HG03432 (cell line): ENCODE measurements around the gene RNU11.
"Not testable (repeated sequence)": the region's sequence is repeated elsewhere in the genome, so short reads cannot be mapped to it uniquely, and the experiment has no call there.

Source experiments
- ATAC-seq: cut with Tn5 transposase; IDR thresholded peaks from one replicate; pipeline ENCODE4 v1.9.1; 2021; ENCODE audit warnings: mild to moderate bottlenecking, moderate library complexity; ENCODE audit not compliant: unreplicated experiment

Gene RNU11

DNA sequence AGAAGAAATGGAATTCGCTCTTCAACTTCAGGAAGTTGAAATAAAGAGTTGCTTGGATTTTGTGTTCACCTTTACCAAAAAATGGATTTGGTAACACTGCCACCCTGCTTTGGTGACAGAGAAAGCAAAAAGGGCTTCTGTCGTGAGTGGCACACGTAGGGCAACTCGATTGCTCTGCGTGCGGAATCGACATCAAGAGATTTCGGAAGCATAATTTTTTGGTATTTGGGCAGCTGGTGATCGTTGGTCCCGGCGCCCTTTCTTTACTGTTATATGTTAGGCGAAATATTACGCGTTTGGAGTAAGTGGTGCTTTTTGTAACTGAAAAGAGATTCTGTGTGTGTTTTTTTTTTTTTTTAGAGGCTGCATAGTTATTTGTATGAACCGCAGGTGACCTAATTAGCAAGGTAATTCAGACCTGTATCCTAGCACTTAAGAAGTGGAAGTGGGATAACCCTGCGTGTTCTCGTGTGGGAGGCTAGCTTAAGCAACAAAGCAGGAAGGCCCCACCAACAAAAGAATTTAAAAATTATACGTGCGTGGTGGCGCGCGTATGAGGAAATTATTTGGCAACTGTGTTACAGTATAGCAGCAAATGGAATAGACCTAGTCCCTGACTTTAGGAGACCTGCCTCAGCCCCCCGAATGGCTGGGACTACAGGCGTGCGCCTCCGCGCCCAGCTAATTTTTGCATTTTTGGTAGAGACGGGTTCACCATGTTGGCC lies at the start of gene RNU11:
TSS of gene RNU11 (plus strand) at position 127 of the 725 bp plus-strand sequence.
- ATAC-seq: peak; percentile 62

DNA sequence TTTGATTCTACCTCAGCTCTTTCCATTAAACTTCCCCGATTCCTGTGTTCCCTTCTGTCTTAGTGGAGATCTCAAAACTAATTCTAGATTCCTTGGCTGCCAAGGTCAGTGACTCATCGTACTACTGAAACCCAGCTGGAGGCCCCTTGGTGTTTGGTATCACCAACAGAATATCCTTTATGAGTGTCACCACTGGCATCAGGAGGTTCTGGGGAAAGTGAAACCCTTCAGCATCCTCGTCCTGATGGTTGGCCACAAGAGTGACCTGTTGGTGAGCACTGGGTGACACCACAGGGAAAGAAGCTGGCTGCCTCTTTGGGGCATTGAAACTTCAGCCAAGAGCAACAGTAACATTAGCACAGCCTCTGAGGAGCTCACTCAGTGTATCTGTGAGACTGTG lies 46.7 kb upstream of the RNU11 start:
- ATAC-seq: no peak

DNA sequence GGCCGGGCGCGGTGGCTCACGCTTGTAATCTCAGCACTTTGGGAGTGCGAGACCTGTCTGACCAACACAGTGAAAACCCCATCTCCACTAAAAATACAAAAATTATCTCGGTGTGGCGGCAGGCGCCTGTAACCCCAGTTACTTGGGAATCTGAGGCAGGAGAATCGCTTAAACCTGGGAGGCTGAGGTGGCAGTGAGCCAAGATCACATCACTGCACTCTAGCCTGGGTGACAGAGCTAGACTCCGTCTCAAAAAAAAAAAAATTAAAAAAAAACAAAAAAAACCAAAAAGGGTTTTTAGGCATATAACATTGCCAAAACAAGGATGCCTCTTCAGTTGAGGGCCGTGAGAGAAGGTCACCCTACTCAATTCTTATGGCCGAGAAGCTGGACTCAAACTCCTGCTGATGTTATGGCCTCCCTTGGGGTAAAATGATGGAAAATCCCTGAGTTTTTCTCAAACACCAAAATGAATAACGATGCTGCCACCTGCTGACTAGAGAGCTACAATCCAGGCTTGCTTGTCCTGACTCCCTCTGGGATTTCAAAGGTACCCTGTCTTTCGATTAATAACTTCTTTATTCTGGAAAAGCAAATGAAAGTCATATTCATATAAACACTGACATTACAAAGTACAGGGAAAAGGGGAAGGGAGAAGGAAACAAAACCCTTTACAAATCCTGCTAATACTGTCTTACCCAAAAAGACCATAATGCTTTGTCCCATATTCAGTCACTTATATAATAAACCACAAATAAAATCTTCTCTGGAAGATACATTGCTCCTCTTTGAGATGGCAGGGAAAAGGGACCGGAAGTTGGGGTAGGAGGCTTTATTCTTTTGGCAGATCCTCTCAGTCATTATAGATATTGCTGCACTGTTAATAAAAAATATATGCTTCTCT lies 45.6 kb upstream of the RNU11 start:
- no peak for ATAC-seq

- no peak for ATAC-seq
Measured at GRCh38 chr1:28604411-28604810, 44.0 kb upstream of the RNU11 start.

DNA sequence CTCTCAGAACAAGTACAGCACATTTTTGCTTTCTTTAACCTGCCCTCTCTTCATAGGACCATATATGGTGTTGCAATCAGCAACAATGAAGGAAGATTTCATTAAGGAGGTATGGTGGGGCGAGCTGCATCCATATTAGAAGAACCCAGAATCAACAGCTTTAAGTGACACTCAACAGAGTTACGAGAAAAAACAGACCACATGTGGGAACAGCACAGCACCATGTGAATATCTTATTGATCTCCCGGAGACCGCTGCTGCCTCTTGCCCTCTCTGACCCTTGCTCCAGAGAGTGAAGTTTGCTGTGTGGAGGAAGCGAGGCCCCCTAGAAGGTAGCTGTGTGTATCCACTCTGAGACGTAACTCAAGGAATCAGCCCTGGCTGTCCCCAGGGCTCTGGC lies 43.4 kb upstream of the RNU11 start:
- no peak for ATAC-seq

DNA sequence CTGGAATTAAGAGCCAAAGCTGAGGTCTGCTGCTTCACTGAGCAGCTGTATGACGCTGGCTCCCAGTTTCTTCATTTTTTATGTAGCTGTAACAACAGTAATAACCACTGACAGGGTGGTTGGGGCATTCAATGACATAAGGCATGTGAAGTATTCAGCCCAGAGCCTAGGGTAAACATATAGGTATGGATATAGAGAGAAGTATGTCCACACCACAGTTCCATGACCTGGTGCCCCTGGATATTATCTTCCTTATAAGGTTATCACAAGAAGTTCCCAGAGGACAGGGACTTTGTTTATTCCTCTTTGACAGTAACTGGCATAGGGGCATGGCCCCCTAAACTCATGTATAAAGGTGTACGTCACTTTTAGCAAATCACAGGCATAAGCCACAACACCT lies 41.6 kb upstream of the RNU11 start:
- ATAC-seq: no peak

GRCh38 chr1:28613175-28613574 lies 35.2 kb upstream of the RNU11 start:
- ATAC-seq: no peak

GRCh38 chr1:28631713-28632112 lies 16.7 kb upstream of the RNU11 start:
- no peak for ATAC-seq

- no peak for ATAC-seq
Measured at GRCh38 chr1:28632560-28632959, 15.8 kb upstream of the RNU11 start.

- no peak for ATAC-seq
Measured at GRCh38 chr1:28640766-28641165, 7.6 kb upstream of the RNU11 start.

DNA sequence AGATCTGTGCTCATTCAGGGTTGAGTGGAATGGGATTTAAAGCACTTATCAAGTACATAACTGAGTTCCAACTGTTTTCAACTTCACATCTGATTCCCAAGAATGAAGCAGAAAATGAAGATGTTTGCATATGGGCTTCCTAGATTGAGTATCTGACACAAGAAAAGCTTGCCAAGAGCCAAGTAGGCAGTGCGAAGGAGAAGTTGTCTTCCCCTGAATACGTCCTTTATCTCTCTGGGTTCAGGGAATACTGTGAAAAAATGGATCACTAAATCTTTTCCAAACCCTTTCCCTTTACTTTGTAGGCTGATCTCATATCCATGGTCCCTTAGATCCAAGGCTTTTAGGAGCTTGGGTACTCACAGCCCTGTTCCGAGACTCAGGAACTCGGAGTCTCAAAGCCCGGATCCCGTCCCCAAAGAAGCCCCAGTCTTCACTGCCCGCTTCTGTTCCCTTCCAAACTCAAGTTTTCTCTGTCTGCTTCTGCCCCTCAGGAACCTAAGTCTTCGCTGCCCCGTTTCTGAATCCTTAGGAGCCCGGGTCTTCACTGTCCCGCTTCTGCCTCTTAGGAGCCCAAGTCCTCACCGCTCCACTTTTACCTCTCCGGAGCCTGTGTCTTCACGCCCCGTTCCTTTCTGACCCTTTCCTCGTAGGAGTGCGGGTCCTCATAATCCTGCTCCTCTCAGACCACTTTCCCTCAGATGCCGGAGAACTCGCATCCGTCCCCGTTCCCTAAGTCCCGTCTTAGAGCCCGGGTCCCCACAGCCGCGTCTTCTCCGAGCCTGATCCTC lies 6.1 kb upstream of the RNU11 start:
- ATAC-seq: peak; percentile 13

DNA sequence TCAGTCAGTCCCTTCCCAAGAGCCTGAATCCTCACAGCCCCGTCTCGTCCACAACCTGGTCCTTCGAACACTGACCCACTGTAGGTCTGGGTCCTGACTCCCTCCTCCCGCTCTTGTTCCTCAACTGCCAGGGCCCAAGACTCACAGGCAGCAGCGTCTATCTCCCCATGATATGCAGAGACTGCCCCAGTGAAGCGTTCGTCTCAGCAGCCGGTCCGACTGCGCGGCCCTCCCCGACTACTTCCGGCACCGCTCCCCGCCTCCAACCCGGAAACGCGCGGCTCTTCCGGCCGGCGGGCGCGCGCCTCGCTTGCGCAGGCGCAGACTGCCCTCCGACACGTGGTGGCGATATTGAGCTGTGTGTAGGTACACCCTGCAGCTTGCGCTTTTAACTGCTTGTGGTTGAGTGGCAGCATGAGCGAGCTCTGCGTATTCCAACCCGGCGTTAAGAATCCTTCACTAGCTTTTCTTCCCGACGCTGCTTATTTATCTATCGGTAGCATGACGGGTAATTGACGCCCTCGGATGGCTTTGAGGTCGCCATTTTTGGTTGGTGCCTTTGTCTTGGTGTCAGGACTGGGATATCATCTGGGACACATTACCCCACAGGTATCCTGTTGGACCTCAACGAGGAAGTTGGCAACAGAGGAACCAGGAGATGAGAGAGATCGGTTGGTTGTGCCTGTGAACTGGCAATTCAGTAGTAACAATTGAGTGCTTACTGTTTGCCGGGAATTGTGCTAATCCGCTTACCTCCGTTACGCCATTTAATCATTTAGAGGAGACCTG lies 5.4 kb upstream of the RNU11 start, which contains the start of gene TAF12:
TSS of gene TAF12 (minus strand) at position 221 of the 789 bp plus-strand sequence. CDS start 20,986 bp downstream, outside the sequence.
- peak; percentile 82 for ATAC-seq

GRCh38 chr1:28644494-28644893 lies 3.9 kb upstream of the RNU11 start:
- no peak for ATAC-seq

DNA sequence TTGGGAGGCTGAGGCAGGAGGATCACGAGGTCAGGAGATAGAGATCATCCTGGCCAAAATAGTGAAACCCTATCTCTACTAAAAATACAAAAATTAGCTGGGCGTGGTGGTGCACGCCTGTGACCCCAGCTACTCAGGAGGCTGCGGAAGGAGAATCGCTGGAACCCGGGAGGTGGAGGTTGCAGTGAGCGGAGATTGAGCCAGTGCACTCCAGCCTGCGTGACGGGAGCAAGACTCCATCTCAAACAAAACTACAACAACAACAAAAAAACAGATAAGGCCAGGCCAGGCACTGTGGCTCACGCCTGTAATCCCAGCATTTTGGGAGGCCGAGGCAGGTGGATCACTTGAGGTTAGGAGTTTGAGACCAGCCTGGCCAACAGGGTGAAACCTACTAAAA lies 3.0 kb upstream of the RNU11 start:
- ATAC-seq: not testable (repeated sequence)

DNA sequence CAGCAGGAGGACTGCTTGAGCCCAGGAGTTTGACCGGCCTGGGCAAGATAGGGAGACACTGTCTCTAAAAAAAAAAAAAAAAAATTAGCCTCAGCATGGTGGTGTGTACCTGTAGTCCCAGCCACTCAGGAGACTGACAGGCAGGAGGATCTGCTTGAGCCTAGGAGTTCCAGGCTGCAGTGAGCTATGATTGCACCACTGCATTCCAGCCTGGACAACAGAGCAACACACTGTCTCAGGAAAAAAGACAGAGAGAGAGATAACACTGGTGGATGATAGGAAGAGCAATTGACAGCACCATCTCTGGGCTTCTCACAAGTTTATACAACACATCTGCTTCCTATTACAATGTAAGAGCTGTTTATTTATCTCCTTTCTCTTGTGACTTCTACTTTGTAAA lies 2.4 kb upstream of the RNU11 start:
- no peak for ATAC-seq

DNA sequence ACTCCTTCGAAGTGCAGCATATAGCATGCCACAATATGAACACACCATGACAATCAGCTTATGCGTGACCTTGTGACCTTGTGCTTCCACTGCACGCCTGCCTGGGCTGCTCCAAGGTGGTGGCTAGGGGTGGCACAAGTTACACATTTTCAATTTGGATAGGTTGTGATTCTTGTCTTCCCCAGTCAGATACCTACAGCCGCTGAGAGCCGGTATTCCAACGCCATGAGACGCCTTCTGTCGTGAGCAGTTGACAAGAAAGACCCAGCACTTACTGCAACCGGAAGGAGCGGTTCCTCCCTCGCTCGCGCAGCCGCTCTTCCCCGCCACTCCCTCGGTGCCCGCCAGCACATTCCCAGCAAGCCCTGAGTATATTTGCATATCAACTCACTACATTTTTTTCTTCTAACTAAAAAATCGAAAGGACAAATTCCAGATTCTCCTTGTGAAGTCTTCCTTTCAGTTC lies 359 bp upstream of the RNU11 start:
- peak; percentile 73 for ATAC-seq

- ATAC-seq: not testable (repeated sequence)
Measured at GRCh38 chr1:28653063-28653462, 4.7 kb downstream of the RNU11 start.

- ATAC-seq: not testable (repeated sequence)
Measured at GRCh38 chr1:28653870-28654269, 5.5 kb downstream of the RNU11 start.

DNA sequence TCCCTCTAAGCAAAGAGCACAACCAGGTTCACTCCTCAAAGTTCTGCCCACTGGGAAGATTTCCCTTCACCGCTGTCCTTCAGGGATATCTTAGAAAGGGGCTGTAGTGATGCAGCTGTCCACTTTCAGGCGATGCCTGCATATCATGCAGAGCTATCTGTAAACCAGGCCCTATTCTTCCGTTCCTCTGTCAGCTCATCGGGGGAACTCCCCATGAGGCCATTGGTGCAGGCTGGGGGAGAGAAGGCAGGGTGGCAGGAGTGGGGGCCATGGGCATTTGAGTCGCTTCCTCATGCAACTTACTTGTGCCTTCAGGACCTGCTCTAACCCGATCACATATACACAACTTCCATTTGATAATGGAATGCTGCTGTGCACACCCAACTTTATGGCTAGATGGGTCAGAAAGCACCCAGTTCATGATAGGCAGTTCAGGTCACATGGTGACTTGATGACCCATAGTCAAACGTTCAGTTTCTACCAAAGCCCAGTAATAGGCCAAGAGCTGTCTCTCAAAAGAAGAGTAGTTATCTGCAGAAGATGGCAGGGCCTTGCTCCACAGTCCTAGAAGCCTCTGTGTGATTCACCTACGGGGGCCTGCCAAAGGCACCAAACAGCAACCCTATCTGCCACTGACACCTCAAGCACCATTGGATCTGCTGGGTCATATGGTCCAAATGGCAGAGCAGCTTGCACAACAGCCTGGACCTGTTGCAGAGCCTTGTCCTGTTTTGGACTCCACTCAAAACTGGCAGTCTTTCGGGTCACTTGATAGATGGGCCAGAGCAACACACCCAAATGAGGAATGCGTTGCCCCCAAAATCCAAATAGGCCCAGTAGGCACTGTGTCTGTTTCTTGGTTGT lies 7.3 kb downstream of the RNU11 start:
- not testable (repeated sequence) for ATAC-seq
